Choroid plexus epithelial cell (primary cell): ENCODE results near the gene ELL2.
A peak's percentile ranks its signal among the peaks of the same experiment; 100 is the strongest.

Source experiments
- DNase-seq: peaks from one replicate; pipeline ENCODE4 v3.0.0-alpha.2; 2010; ENCODE audit warnings: low read depth
- H3K4me3 ChIP-seq: 2 replicates; pipeline ENCODE4 v1.5.1; 2011; ENCODE audit warnings: low read depth, mild to moderate bottlenecking, control low read depth, low read length, moderate library complexity
- CTCF ChIP-seq: conservative IDR thresholded peaks from 2 replicates; pipeline ENCODE4 v1.5.1; 2011; ENCODE audit warnings: low read depth, mild to moderate bottlenecking, control low read depth, inconsistent platforms, low read length, moderate library complexity

ELL2 gene

GRCh38 chr5:95984287-95984938 lies 22.8 kb upstream of the ELL2 start:
- TF ChIP-seq CTCF, result no peak
- no peak overlapping the region for H3K4me3 ChIP-seq
- peak; percentile 48 for DNase-seq

DNA sequence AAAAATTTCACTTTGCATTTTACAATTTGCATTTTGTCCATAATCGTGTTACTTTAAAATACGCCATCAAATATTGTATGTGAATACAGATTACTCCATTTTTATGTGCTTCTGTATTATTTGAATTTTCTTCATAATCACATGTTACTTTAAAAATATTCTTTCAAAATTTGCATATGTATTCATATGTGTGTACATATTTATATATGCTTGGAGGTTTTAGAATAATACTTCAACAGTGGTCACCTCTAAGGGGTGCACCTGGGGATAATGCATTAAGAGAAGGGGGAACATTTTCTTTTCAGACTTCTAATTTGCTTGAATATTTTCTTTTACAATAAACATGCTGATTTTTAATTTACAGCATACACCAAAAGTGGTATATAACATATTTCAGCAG lies 21.9 kb upstream of the ELL2 start:
- TF ChIP-seq CTCF, result no peak
- DNase-seq, result no peak
- no peak overlapping the region for H3K4me3 ChIP-seq

GRCh38 chr5:95983080-95983479 lies 21.4 kb upstream of the ELL2 start:
- no peak for TF ChIP-seq CTCF

DNA sequence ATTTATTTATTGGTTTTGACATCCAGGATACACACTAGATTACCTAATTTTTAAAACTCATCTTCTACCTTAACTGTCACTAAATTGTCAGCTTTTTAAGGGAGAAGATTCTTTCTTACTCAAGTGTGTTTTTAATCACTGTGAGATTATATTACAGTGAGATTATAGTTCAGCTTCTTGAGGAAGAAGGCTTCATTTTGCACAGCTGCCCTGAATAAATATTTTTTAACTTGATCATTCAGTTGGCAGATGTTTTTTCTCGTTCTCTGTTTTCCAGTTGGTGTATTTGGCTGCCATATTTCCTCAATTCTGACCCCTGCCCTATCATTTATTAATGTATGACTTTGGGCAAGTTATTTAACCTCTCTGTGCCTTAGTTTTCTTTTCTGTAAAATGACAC lies 15.0 kb upstream of the ELL2 start:
- DNase-seq, result no peak
- TF ChIP-seq CTCF, result no peak
- no peak overlapping the region for H3K4me3 ChIP-seq

More at GRCh38 chr5:95983080-95983479, 21.4 kb upstream of the ELL2 start:
- no peak for DNase-seq
- H3K4me3 ChIP-seq, result no peak overlapping the region

GRCh38 chr5:95975703-95976102 lies 14.1 kb upstream of the ELL2 start:
- no peak for DNase-seq
- H3K4me3 ChIP-seq, result no peak overlapping the region
- TF ChIP-seq CTCF, result no peak

- no peak overlapping the region for H3K4me3 ChIP-seq
- TF ChIP-seq CTCF, result no peak
- DNase-seq, result peak; percentile 90
Measured at GRCh38 chr5:95973793-95974325, 12.2 kb upstream of the ELL2 start.

DNA sequence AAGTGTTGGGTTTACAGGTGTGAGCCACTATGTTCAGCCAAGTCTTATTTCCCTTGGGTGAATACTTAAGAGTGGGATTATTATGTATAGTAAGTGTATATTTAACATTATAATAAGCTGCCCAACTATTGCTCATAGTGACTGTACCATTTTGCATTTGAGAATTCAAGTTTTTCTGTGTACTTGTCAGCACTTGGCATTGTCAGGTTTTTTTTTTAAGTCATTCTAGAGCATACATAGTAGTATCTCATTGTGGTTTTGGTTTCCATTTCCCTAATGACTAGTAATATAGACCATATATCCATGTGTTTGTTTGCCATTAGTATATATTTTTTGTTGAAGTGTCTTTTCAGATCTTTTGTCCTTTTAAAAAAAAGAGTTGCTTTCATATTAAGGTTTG lies 10.5 kb upstream of the ELL2 start:
- no peak overlapping the region for H3K4me3 ChIP-seq
- DNase-seq, result no peak
- TF ChIP-seq CTCF, result no peak
